Pancreas (tissue), 10 donors: ENCODE measurements around the gene GALNT15. TPM values are rescaled to one million over a fixed set of nuclear protein-coding genes. Genes with fewer than 3 reads are reported as not detected.
A peak's percentile ranks its signal among the peaks of the same experiment; 100 is the strongest.

Experiments used
- ATAC-seq, 4 donors: fragments of 200-7000 bp; cut with Tn5 transposase; one replicate each; pipeline versions ENCODE4 v1.8.0 to v1.9.1; 2020; ENCODE audit warnings: mild to moderate bottlenecking in 4 of 4, moderate library complexity in 4 of 4
- DNase-seq, 6 donors: peaks; one replicate each; pipeline ENCODE4 v3.0.0-alpha.2; 2020
- FAIRE-seq: peaks from 2 replicates; lab custom pipeline; 2012; peaks lifted over from hg19 to GRCh38; lab: Jason Lieb, UNC
- H3K27ac ChIP-seq, 4 donors: fragments of 200-600 bp; sonication (generic); 1 replicate in 3 of 4; 2 replicates in 1 of 4; pipeline versions ENCODE4 v1.5.0 to v1.8.0; 2020
- H3K27me3 ChIP-seq, 4 donors: fragments of 200-600 bp; one replicate each; pipeline ENCODE4 v1.8.0; 2021
- H3K36me3 ChIP-seq, 3 donors: fragments of 200-600 bp; sonication (generic) in 1 of 3; one replicate each; pipeline versions ENCODE4 v1.5.0 to v1.8.0; 2020 to 2021
- H3K4me1 ChIP-seq, 3 donors: fragments of 200-600 bp; one replicate each; pipeline ENCODE4 v1.8.0; 2021
- H3K4me3 ChIP-seq, 4 donors: fragments of 200-600 bp; sonication (generic) in 2 of 4; one replicate each; pipeline versions ENCODE4 v1.5.0 to v1.8.0; 2020 to 2021
- H3K9me3 ChIP-seq, 4 donors: fragments of 200-600 bp; one replicate each; pipeline ENCODE4 v1.8.0; 2021
- WGBS, 2 donors: extraction: QIAGEN DNeasy Blood & Tissue Kit; methylation state at CpG; one replicate each; pipeline ENCODE4 v1.1.7; 2013; 5-methylcytosine and 5-hydroxymethylcytosine counted together
- intact Hi-C, 3 donors: fragments of 100-400 bp; cut with DNase I; formaldehyde crosslinking; loops; one replicate each; pipeline versions ENCODE4 v1.11.1 to v1.14.2; 2022
- polyA plus RNA-seq, 2 donors: library from polyadenylated mRNA; stranded (reverse); fragments of 200-250 nt; gene quantifications; one replicate each; pipeline ENCODE4 v1.2.3, GENCODE V29; 2013
- total RNA-seq, 6 donors: library from RNA; stranded (reverse); fragmentation: NEBNext Ultra II Directional in 4 of 6; extraction: Animal tissue kit (Norgen Biotek cat#: 25700) in 4 of 6; gene quantifications; one replicate each; pipeline versions ENCODE4 v1.2.1 to v1.2.4, GENCODE V29; 2021 to 2023
- TF ChIP-seq, protein P1 (sequence below), 4 donors: fragments of 200-600 bp; sonication (generic) in 3 of 4; IDR thresholded peaks; one replicate each; pipeline versions ENCODE4 v1.5.0 to v1.8.0; 2021; ENCODE audit warnings: antibody characterized with exemption in 4 of 4
- donor health status: healthy with polysubstance abuse.
- donor health status: DM: no; HTN: no; CAD: no; lungs with moderate emphysema.
- donor health status: DM: no; HTN: no; CAD: no.
- donor health status: control.
- donor health status: control.
- donor health status: Bipolar disorder and iron deficiency.
- donor health status: DM: yes; HTN: yes; CAD: no.
- donor health status: DM: no; HTN: no; CAD: no.
- donor health status: DM: no; HTN: no; CAD: no.
- donor health status: DM: yes; HTN: yes; CAD: no.

Gene GALNT15
- total and polyA plus RNA-seq, 8 donors = 0.78 to 5.6 (median 2.6) TPM

DNA sequence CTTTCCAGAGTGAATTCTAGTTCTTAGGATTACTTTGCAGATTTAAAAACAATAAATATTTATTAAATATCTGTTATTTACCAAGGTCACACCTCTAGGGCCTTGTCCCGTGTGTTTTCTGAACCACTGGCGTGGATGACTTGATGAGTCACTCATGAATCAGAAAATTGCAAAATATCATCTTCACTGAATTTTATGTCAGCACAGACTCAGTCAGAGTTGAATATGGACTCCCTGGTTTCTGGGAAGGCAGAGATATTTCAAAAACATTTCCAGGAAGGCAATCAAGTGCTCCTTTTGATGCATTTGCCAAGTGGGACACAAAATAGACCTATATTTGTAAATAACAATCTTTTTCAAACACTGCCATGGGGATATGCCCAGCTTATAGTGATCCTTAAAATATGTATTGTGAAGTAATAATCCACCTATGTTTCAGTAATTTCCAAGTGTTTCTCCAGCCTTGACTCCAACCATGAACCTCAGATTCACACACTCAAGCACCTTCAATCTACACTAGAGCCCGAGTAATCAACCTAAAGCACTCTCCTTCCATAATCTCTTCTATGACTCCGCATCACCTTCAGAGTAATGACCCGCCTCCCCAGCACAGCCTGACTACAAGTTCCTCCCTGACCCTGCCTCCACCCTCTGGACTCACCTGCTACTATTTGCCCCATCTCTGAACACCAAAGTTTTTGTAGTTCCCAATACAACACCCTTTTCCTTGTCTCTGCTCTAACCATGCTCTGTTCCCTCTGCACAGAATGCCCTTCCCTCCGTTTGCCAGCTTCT is 65.9 kb downstream of the GALNT15 start:
- H3K27me3 ChIP-seq = no peaks in the 10 kb centered on the region
- H3K27ac ChIP-seq = no peak overlapping the region
- TF ChIP-seq, protein P1, sequence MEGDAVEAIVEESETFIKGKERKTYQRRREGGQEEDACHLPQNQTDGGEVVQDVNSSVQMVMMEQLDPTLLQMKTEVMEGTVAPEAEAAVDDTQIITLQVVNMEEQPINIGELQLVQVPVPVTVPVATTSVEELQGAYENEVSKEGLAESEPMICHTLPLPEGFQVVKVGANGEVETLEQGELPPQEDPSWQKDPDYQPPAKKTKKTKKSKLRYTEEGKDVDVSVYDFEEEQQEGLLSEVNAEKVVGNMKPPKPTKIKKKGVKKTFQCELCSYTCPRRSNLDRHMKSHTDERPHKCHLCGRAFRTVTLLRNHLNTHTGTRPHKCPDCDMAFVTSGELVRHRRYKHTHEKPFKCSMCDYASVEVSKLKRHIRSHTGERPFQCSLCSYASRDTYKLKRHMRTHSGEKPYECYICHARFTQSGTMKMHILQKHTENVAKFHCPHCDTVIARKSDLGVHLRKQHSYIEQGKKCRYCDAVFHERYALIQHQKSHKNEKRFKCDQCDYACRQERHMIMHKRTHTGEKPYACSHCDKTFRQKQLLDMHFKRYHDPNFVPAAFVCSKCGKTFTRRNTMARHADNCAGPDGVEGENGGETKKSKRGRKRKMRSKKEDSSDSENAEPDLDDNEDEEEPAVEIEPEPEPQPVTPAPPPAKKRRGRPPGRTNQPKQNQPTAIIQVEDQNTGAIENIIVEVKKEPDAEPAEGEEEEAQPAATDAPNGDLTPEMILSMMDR (IDR thresholded peaks at IDR 0.05) = no peak
- no peaks in the 10 kb centered on the region for H3K36me3 ChIP-seq
- intact Hi-C loops = loop anchor here in 1 of 3 donors (10.0 kb wide), 1 partner anchor 186 kb away; no protein-coding TSS in a partner anchor
- H3K4me3 ChIP-seq = no peak overlapping the region
- WGBS, 2 donors = 66 to 74% methylated on average over 6 of the region's 6 CpGs
- FAIRE-seq (no peak), DNase-seq (no peak), ATAC-seq (peak in 3 of 4 donors; percentile 45 to 70 (median 54))
- no peaks in the 10 kb centered on the region for H3K4me1 ChIP-seq
- no peaks in the 10 kb centered on the region for H3K9me3 ChIP-seq

DNA sequence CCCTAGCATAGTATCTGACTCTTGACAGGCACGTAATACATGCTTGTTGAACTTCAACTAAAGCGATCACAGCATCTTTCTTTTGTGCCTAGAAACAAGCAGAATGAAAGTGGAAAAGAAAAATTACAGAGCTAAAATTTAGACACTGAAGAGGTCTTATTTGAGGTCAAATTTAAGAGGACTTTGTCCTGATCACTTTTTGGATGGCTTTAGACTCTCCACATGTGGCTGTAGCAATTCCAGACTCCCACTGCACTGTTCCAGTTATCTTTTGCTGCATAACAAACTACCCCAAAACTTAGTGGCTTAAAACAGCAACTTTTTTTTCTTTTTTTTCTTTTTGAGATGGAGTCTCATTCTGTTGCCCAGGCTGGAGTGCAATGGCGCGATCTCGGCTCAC is 66.7 kb downstream of the GALNT15 start:
- Histone ChIP-seq H3K36me3 (no peaks in the 10 kb centered on the region), H3K9me3 (no peaks in the 10 kb centered on the region), H3K4me1 (no peaks in the 10 kb centered on the region), H3K27ac (no peak overlapping the region), H3K4me3 (no peak overlapping the region), H3K27me3 (no peaks in the 10 kb centered on the region)
- TF ChIP-seq, protein P1 (IDR thresholded peaks at IDR 0.05) = no peak
- WGBS, 2 donors = 92 to 94% methylated on average over 5 of the region's 5 CpGs
- FAIRE-seq = no peak
- ATAC-seq = no peak
- no peak for DNase-seq
- intact Hi-C loops = loop anchor here in 1 of 3 donors (10.0 kb wide), 1 partner anchor 186 kb away; no protein-coding TSS in a partner anchor

DNA sequence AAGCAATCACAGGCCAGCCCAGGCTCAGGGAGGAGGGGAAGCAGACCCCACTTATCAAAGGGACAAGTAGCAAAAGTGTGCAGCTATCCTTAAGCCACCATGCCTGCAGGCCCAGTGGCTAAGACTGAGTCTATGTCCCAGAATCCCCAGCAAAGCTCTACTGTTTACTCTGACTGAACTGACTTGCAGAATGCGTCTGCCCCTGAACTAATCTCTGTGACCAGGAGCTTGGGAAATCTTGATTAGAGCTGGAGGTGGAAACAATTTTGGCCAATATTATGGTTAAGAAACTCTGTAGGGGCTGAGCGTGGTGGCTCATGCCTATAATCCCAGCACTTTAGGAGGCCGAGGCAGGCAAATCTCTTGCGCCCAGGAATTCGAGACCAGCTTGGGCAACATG is 67.7 kb downstream of the GALNT15 start:
- 85 to 91% methylated on average over 5 of the region's 5 CpGs for WGBS, 2 donors
- DNase-seq = no peak
- Histone ChIP-seq H3K36me3 (no peaks in the 10 kb centered on the region), H3K4me3 (no peak overlapping the region), H3K27ac (no peak overlapping the region), H3K4me1 (no peaks in the 10 kb centered on the region), H3K27me3 (no peaks in the 10 kb centered on the region), H3K9me3 (no peaks in the 10 kb centered on the region)
- intact Hi-C loops = loop anchor here in 1 of 3 donors (10.0 kb wide), 1 partner anchor 187 kb away; no protein-coding TSS in a partner anchor
- TF ChIP-seq, protein P1 (IDR thresholded peaks at IDR 0.05) = no peak
- ATAC-seq = no peak
- no peak for FAIRE-seq

DNA sequence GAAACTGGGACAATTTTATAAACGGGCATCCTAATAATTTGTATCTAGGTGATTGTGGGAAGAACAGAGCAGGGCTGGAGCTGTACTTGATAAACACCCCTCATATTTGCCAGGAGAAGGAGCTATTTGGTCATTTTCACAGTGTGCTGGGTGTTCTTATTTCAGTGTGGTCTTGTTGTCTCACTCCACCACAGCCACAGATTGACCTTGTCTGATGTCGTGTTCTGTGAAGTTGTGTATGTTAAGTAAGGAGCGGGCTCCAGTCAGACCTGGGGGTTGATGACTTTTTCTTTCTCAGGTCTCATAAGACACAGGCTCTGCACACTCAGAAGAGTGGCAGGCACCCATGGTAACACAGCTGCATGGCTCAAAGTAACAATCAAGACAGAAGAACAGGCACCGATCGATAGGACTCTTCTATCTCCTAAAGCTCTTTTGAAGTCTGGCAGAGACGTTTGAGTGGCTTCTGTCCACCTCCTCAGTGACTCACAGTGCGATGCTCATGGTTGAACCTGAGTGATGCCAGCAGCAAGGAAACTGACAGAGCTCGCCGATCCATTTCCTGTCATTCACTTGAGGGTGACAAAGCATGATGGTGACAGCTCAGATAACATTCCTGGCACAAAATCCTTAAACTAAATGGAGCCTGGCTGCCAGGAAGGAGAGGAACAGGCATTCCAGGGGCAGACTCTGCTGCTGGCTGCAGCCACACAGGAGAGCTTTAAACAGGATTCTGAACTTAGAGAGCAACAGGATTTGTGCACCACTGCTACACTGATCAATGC is 69.4 kb downstream of the GALNT15 start:
- H3K36me3 ChIP-seq = no peaks in the 10 kb centered on the region
- no peaks in the 10 kb centered on the region for H3K9me3 ChIP-seq
- FAIRE-seq = no peak
- no peak overlapping the region for H3K4me3 ChIP-seq
- H3K4me1 ChIP-seq = no peaks in the 10 kb centered on the region
- peak in 3 of 4 donors; percentile 21 to 62 (median 34) for ATAC-seq
- TF ChIP-seq, protein P1 (IDR thresholded peaks at IDR 0.05) = no peak
- H3K27ac ChIP-seq = no peak overlapping the region
- intact Hi-C loops = loop anchor here in 1 of 3 donors (10.0 kb wide), 1 partner anchor 189 kb away; no protein-coding TSS in a partner anchor
- peak in 1 of 6 donors; percentile 35 for DNase-seq
- no peaks in the 10 kb centered on the region for H3K27me3 ChIP-seq
- WGBS, 2 donors = 33 to 34% methylated on average over 9 of the region's 9 CpGs
